SIG-M5 (cell line): ENCODE data around the gene GPR151.
"Not testable (repeated sequence)": the region's sequence is repeated elsewhere in the genome, so short reads cannot be mapped to it uniquely, and the experiment has no call there.

Experiments
- DNase-seq: peaks from one replicate; lab custom pipeline; 2025; lab: John Stamatoyannopoulos, UW

GPR151 gene

DNA sequence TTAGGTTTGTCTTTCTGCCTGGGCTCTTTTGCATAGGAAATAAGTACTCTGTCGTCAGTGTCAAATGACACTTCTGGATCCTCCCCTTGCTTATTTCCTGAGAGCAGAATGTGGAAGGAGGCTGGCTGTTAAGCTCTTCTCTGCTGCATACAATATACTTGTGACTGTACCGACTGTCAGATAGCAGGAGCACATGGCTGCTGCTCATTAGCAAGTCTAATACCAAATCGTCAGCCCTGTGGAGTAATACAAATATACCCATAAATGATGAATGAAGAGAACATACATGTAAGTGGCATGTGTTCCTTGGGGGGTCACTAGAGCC is at the start of gene GPR151:
Gene GPR151 (minus strand): TSS at position 40 of the 325 bp plus-strand sequence. CDS start 77 bp downstream, outside the sequence.
- no peak for DNase-seq

DNA sequence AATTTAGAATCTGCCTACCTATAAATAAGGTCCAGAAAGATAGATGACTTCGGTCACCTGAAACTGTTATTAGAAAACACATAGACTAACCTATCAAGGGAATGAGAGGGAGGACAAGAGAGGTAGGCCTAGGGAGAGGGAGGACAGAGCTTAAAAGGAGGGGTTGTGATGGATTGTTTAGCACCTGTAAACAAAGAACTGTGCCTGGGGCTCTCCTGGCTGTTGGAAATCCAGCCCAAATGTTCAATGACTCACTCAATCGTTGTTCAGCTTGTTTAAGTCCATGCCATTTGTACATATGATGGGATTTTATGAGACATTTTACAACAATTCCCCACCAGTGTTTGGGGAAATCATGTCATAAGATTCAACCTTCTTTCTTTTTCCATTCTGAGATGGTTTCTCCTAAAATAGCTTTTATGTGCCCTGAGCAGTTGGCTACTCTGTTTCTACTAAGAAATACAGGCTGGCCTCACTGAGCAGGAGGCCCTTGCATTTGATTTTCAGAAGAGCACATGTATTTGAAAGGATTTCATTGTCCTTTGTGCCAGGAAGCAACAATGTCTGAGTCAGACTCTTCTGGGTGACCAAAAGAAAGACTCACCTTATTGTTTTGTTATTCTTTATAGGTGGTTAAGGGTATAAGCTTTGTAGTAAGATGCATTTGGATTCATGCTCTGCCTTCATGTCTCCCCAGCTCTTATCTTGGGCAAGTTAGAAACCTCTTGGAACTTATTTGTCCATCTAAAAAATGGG is 48.2 kb upstream of the GPR151 start:
- DNase-seq = no peak

DNA sequence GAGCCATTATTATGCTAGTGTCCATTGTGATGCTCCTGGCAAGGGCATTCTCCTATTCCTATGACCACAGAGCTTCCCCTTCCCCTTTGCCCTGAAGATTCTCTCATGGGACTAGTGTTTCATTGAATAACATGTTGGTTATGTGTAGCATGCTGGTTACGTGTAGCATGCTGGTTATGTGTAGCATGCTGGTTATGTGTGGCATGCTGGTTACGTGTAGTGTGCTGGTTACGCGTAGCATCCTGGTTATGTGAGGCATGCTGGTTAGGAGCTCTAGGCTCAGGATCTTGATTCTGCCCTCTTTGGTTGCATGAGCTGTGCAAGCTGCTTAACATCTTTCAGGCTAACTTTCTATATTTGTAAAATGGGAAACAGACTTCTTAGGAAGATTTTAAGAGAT is 46.5 kb upstream of the GPR151 start:
- no peak for DNase-seq

DNA sequence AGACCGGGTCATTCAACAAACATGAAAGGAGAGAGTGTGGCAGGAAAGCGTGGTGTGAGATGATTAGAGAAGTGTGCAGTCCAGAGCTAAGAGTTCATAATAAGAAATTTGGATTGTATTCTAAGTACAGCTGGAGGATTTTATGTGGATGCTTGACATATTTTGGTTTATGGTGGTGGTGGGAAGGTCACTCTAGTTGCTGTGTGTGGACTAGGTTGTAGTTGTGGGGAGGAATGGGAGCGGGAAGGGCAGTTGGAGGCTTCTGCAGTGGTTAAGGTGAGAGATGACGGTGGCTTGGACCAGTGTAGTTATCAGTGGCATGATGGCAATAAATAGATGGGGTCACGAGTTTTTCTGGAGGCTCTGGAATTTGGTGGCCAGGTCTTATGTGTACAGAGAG is 45.7 kb upstream of the GPR151 start:
- no peak for DNase-seq

DNA sequence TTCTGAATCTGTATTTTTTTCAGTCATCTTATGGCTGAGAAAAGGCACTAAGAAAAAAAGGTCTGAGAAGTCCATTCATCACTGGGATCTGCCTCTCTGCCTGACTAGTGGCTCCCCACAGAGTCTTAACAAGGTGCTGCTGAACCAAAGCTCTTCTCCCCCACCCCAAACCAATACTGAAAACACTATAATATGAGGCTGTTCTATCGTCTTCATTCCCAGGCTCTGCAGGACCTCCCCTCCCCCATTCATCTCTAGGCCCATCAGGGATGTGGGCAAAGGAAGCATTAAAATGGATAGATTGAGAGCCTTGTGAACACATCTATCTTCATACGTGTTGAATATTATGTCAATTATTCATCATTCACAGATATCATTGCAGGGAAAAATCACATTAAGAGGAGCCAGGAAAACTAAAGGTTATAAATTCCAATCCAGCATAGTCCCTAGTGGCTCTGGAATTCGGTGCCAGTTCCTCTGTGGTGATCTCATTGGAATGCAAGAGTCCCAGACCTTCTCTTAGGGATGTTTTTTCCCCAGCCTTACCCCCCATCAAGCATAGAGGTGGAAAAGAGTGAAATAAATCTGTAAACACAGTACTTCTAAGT is 44.3 kb upstream of the GPR151 start:
- DNase-seq = no peak

DNA sequence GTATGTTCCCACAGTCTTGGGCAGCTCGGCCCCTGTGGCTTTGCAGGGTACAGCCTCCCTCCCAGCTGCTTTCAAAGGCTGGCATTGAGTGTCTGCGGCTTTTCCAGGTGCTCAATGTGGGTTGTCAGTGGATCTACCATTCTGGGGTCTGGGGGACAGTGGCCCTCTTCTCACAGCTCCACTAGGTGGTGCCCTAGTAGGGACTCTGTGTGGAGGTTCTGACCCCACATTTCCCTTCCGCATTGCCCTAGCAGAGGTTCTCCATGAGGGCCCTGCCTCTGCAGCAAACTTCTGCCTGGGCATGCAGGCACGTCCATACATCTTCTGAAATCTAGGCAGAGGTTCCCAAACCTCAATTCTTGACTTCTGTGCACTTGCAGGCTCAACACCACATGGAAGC is 40.9 kb upstream of the GPR151 start:
- not testable (repeated sequence) for DNase-seq

DNA sequence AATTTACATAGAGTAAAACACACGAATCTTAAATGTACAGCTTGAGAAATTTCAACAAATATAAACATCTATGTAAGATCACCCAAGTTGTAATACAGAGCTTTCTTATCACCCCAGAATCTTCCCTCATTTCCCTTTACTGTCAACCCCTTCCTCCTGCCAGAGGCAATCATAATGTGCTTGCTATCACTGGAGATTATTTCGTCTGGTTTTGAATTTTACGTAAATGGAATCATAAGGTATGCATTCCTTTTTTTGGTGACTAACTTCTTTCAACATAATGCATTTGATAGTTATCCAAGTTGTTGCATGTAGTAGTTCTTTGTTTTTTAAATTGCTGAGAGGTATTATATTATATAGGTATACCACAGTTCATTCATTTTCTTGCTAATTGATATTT is 37.5 kb upstream of the GPR151 start:
- DNase-seq = no peak

DNA sequence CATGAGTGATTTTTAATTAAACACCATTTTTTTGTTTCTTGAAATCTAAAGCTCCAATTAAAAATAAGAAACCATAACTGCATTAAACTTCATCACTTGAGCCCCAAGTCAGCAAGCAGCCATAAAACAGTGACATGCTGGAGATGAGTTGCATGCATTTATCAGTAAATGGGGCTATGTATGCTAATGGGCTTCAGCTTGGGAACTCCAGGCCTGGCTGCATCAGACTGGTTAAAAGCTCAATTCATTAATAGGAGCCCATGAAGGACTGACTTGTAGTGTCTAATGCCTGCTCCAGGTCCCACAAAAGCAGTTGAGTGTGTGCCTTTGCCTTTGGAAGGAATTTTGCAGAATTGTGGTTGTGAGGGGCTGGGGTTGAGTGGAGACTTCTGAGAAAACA is 33.6 kb upstream of the GPR151 start:
- no peak for DNase-seq

DNA sequence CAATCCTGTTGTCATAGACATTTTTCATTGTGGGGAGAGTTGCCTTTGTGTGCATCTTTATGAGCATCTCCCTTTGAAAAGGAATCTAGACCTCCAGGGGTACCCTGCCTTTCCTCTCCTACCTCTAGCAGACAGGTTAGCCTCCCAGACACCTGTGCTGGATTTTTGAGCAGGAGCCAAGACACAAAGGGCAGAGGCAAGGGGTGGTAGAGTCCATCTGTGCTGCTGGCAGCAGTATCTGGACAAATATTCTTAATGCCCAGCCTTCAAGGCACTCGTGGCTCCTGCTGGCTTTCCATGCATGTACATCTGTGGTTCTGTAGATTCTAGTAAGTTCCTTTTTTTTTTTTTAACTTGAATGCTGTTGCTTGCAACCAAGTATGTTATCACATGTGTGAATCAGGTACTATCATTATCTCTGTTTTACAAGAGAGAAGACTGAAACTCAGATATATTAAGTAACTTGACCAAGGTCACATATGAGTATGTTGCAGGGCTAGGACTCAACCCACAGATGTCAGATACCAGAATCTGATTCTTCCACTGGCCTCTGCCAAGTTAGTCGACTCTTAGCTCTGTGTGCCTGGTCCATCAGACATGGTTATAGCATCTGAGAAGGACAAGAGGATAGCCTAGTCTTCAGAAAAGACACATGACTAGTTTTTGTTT is 32.9 kb upstream of the GPR151 start:
- no peak for DNase-seq

DNA sequence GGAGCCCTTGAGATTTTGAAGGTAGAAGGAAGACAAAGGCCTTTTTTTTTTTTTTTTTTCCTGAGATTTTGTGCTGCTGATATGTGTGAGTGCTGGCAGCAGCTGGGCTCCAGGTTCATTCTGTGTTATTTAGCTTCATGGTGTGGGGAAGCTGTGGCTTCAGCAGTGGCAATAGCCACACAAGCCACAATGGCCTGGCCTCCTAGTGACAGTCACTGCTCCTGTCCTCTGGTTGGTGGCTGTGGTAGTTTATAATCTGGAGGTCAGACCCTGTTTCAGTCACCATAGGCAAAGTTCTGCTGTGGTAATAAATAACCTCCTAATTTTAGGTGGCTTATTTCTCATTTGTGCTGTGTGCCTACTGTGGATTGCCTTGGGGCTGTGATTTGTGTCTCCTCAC is 28.2 kb upstream of the GPR151 start:
- no peak for DNase-seq

DNA sequence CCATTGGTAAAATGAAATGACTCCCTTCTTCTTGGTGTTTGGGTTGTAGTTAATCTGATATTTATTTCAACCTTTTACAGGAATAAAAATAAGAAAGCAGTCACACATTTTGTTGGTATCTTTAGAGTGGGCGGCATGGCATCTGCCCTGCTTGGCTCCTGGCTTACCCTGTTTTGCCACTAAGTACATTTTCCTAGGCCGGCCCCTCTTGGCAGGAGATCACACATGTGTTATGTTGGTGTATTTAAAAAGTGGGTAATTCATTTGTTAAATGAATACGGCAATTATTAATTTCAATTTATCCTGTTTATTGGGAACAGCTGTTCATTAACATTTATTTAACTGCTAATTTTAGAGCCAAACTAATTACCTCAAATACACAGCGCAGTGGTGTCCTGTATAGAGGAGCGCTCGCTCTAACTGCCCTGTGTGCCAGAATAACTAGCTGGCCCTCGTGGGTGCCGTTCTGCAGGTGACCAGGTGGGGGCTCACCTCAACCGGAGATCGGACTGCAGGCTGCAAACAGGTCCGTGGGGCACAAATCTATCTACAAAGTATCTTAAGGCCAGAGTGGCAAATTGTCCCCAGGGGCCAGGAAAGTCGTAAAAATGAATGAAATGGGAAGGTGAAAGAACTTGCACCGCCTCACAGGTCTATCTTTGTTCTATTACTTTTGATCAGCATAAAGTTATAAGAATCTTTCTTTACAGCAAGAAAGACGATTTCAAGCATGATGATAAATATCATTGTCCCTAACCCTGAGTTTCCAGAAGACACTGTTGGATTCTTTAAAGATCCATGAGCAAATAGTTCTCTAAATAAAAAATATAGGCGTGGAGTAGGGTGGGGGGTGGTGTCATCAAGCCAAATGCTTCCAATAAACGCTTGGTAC is 26.2 kb upstream of the GPR151 start:
- no peak for DNase-seq

DNA sequence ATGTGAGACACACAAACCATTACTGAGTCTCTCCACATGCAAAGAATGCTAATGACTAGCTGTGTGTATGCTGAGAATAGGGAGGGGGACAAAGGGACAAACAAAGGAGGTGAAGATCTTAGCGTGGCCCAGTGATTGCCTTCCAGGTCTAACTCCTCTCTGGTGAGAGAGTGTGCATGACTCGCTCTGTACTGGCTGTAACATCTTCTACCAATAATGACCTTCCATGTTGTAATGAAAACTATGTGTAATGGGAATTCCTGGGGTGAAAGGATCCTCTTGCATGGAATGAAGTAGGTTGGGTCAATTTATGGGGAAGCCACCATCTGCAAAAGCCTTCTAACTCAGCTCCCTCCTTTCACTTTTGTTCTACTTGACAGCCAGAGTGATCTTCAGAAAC is 24.4 kb upstream of the GPR151 start:
- no peak for DNase-seq

DNA sequence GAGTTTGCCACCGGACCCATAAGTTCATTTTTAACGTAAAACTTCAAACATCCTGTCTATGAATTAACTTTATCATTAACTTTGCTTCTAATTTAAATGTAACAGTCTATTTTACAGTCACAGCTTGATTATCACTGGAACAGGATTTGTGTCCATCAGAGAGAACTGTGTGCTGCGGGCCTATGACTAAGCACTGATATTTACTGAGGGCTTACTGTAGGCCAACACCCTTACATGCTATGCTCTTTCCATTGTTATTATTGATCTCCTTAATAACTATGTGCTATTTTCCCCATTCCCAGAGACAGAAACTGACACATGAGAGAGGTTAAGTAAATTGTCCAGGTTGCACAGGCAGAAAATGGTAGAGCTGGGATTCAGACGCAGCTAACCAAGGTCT is 24.0 kb upstream of the GPR151 start:
- DNase-seq = no peak

DNA sequence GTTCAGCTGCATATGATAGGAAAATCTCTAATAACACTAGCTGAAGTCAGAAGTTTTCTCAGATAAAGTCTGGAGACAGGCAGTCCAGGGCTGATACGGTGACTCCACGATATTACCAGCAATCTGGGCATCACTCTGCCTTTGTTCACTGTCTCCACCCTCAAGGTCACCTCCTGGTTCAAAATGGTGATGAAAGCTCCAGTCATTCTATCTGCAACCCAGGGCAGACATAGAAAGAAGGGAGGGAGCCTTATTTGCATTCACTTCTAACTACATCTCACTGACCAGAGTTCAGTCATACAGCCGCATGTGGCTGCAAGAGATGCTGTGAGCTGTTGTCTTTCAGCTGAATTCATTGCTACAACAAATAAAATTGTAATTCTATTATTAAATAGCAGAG is 22.4 kb upstream of the GPR151 start:
- DNase-seq = no peak

DNA sequence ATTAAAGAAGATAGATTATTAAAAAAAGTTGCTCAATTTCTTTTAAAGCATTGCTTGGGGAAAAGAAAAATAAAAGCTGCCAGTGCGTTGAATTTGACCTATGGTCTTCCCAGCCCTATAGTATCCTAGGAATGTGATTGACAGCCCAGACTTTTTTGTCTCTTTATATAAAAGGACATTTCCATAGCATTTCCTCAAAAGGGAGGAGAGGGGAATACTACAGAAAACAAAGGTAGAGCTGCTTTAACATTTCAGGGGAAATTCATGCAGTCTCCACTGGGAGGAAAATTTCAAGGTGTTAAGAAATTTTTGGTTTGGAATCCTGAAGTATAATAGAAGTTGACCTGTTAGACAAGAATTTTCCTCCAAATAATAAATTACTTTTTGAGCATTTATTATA is 17.9 kb upstream of the GPR151 start:
- no peak for DNase-seq

DNA sequence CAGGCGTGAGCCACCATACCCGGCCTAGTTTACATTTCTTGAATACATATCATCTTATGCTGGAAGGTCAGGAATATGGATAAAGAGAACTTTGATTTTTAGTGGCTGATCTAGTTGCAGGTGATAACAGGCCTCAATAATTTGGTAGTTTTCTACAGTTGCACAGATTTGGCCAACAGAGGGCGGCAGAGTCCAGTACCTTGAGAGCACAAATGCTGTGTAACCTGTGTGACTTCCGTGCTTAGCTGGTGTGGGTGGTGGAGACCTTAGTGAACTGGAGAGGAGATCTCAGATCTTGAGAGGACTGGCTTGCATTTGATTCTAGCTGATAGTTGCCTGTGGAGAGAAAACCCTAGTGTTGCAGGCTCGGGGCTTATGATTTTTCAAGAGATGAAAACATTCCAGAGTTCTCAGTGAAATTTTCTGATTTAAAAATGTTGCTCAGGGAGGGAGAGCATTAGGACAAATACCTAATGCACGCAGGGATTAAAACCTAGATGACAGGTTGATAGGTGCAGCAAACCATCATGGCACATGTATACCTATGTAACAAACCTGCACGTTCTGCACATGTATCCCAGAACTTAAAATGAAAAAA is 17.4 kb upstream of the GPR151 start:
- DNase-seq = no peak

DNA sequence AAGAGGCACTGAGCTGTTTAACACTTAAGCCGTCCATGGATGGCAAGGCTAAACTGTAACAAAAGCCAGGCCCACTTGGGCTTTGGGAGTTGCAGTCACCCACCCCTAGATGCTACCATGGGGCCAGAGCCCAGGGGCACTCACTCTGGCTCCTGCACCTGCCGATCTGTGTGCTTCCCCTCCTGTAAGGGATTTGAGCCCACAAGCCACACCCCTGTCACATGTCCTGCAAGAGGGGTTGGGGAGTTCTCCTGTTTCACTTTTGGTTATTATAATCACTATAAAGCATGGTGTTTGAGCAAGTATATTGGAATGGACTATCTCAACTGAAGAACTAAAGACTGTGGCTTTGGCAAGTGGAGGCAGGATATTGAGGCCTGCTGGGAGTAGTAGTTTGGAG is 14.0 kb upstream of the GPR151 start:
- DNase-seq = no peak

DNA sequence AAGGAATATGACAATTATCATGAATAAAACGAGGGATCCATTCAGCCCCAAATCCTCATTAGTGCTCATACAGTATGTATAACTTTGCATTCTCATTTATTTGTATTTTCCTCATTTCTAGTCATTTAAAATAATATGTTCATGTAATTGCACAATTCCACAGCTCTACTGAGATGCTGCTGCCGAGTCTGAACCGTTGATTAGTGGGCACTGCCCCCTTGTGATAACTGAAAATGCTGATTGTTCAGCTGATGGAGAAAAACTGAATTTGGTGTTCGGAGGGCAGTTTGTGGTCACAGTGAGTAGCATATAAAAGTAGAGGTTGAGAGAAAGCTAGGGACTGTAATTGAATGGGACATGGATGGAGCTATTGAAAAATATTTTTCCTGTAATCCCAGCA is 12.2 kb upstream of the GPR151 start:
- no peak for DNase-seq

DNA sequence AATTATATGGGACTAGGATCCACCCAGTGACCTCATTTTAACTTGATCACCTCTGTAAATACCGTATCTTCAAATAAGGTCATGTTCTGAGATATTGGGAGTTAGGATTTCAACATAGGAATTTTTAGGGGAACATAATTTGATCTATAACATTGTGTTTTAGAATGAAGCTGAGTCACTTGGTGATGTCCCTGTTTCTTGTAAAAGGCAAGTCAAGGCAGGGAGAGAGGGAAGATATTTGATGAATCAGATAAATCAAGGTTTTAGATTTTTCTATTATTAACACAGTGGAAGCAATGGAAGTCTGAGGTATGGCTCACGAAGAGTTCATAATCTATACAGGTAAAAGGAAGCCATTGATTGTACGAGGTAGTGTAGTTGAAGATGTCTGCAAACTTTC is 11.8 kb upstream of the GPR151 start:
- no peak for DNase-seq

DNA sequence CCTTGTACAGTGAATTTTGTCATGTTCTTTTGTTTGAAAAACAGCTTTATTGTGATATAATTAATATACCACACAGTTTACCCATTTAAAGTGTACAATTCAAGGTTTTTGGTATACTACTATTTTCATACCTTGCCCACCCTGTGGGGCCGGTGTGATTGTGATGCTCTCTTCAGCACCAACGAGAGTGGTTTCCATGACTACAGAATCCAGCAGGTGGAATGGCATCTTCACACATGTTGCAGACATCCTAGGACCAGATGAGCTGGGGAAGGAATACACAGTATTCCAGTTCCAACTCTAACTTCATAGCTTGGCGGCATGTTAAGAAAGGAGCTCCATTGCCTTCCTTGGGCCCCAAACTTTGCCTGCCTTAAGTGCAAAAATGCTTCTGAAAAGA is 7.7 kb upstream of the GPR151 start:
- no peak for DNase-seq

DNA sequence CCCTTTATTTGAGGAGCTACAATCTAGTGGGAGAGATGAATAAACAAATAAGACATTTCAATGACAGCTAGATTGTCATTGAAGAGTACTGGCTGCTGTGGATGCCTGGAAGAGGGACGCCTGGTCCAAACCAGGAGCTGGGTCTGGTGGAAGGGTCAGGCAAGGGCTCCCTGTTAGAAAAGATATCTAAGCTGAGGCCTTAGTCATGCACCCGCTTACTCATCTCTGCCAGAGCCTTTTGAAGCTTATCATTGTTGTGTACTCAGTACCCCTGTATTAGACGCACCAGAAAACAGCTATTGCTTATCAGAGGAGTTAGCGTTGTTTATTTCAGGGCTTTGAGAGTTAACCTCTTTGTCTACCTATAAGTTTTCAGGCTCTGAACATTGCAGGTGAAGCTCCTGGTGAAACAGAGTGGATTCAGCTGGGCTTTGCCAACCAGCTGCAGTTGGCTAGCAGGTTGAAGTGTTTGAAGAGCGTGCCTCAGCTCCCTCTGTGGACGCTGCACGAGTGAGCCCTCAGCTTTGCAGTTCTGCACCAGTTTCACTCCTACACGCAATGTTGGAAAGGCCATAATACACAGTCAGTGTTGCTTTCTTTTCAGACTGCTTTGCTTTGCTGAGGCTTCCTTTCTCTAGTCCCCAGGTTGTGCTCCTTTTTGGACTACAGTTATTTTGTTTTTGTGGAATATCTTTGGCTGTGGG is 5.6 kb upstream of the GPR151 start:
- no peak for DNase-seq

DNA sequence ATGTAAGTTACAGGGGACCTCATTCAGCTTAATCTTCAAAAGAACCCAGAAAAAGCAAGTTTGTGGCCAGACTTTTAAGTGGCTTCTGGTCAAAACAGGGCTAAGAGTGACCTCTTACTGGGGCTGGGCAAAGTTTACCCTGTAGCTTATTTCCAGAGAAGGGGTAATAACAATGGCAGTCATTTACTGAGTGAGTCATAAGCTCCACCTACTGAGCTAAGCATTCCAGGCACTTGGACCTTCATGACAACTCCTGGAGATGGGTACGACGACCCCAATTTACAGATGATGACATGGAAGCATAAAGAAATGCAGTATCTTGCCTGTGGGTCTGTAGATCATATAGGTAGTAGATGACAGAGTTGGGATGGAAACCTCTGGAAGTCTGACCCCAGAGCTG is 4.7 kb upstream of the GPR151 start:
- DNase-seq = no peak
